Heart left ventricle (tissue), 13 donors: ENCODE data around the gene COL24A1.

Experiments
- CTCF ChIP-seq, 12 donors: fragments of 200-600 bp; sonication (generic) in 4 of 12; IDR thresholded peaks; one replicate each; pipeline versions ENCODE4 v1.5.0 to v1.8.0; 2018 to 2022; ENCODE audit warnings: antibody characterized with exemption in 12 of 12, mild to moderate bottlenecking in 5 of 12
- POLR2A ChIP-seq, 2 donors: fragments of 450-650 bp; IDR thresholded peaks; one replicate each; pipeline ENCODE4 v1.6.1; 2017; ENCODE audit warnings: antibody characterized with exemption in 2 of 2, mild to moderate bottlenecking in 2 of 2, moderate library complexity in 2 of 2
- donor health status: ischemic (EF 13 %, LVEDD 7.1; RV severe dilation, severe dysfunction).
- donor health status: DM: no; HTN: yes; CAD: no.
- donor health status: DM: no; HTN: no; CAD: no.
- donor health status: ischemic (EF 25% LVEDD 6.9; RV normal size, moderate dysfunction).
- donor health status: ischemic (EF 25% LVEDD 5.7; RV mildly dilated, moderate dysfunction).
- donor health status: ischemic (EF 35%, LVEDD 5.7; RV mildly dilated, moderate dysfunction).
- donor health status: nonischemic (EF 11% LVEDD 7.7; RV severe dilation, severe dysfunction).
- donor health status: DM: yes; HTN: yes; CAD: no.
- donor health status: PGD.
- donor health status: ischemic (EF 29% LVEDD 5.4; RV normal size, mild dysfunction).
- donor health status: nonischemic (EF 23%, LVEDD 6.1; RV moderate dilation, normal function).

DNA sequence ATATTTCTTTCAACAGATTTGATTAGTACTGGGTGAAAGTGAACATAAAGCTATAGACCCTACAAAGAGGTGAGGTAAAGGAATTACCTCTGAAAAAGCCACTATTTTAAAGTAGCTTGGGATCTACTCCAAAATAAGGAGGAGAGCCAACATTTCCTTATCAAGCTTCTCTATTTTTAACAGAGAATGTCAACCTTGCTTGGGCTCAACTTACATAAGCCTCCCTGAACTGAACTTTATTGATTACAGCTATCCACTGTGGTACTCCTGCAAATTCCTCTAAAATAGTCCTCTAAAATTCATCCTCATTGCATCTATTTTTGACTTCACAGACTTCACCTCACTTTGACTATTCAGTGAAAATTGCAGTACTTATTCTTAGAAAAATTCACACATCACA, 458.7 kb downstream of the COL24A1 start:
- no peak for TF ChIP-seq CTCF (IDR thresholded peaks at IDR 0.05)
- no peak for TF ChIP-seq POLR2A (IDR thresholded peaks at IDR 0.05)
